Activated CD8-positive, alpha-beta memory T cell treated with anti-CD3 and anti-CD28 coated beads, Interleukin-2, amount 50 U/mL, for 4 hours (primary cell): ENCODE data around the gene VAT1.
"Not testable (repeated sequence)": the region's sequence is repeated elsewhere in the genome, so short reads cannot be mapped to it uniquely, and the experiment has no call there.

Source experiments
- DNase-seq: peaks from one replicate; pipeline ENCODE4 v3.0.0-alpha.2; 2020

VAT1 gene

GRCh38 chr17:43003542-43004172 is 18.5 kb downstream of the VAT1 start:
- DNase-seq, result no peak

- DNase-seq, result not testable (repeated sequence)
Measured at GRCh38 chr17:43000894-43001293, 21.3 kb downstream of the VAT1 start.

GRCh38 chr17:42999003-42999525 is 23.1 kb downstream of the VAT1 start:
- DNase-seq, result no peak

- peak; percentile 98 for DNase-seq
Measured at GRCh38 chr17:42997984-42998938, 23.9 kb downstream of the VAT1 start, which contains the start of gene RPL27. Gene RPL27 (plus strand): TSS chr17:42998419. CDS start chr17:42998751, 332 bp downstream.

GRCh38 chr17:42997390-42997983 is 24.7 kb downstream of the VAT1 start:
- DNase-seq, result no peak

- not testable (repeated sequence) for DNase-seq
Measured at GRCh38 chr17:42993913-42994312, 28.3 kb downstream of the VAT1 start.

- DNase-seq, result no peak
Measured at GRCh38 chr17:42992872-42993271, 29.3 kb downstream of the VAT1 start.

- DNase-seq, result no peak
Measured at GRCh38 chr17:42991471-42991870, 30.7 kb downstream of the VAT1 start.

- no peak for DNase-seq
Measured at GRCh38 chr17:42989726-42990652, 32.2 kb downstream of the VAT1 start.

- no peak for DNase-seq
Measured at GRCh38 chr17:42989141-42989540, 33.0 kb downstream of the VAT1 start.

GRCh38 chr17:42985225-42985624 is 37.0 kb downstream of the VAT1 start:
- DNase-seq, result no peak

- no peak for DNase-seq
Measured at GRCh38 chr17:42982266-42982665, 39.9 kb downstream of the VAT1 start.

GRCh38 chr17:42980766-42981397 is 41.3 kb downstream of the VAT1 start:
- DNase-seq, result peak; percentile 54

GRCh38 chr17:42980274-42980765 is 41.9 kb downstream of the VAT1 start, which contains the start of gene RUNDC1:
Gene RUNDC1 (plus strand): TSS chr17:42980565. CDS start chr17:42980577, 12 bp downstream.
- DNase-seq, result peak; percentile 94

GRCh38 chr17:42979511-42980273 is 42.5 kb downstream of the VAT1 start, which contains the start of gene PTGES3L:
Gene PTGES3L (minus strand): TSS chr17:42980080. CDS start chr17:42980053, 27 bp downstream.
- DNase-seq, result no peak

- DNase-seq, result not testable (repeated sequence)
Measured at GRCh38 chr17:42975701-42976100, 46.5 kb downstream of the VAT1 start.

- no peak for DNase-seq
Measured at GRCh38 chr17:42975265-42975664, 46.9 kb downstream of the VAT1 start.

- not testable (repeated sequence) for DNase-seq
Measured at GRCh38 chr17:42973323-42973722, 48.9 kb downstream of the VAT1 start.

- no peak for DNase-seq
Measured at GRCh38 chr17:42971589-42971988, 50.6 kb downstream of the VAT1 start.

GRCh38 chr17:42969001-42969581 is 53.1 kb downstream of the VAT1 start:
- no peak for DNase-seq
